HG03135 (cell line): ENCODE data around the gene ESPN.
"Not testable (repeated sequence)": the region's sequence is repeated elsewhere in the genome, so short reads cannot be mapped to it uniquely, and the experiment has no call there.

Experiments used
- ATAC-seq: cut with Tn5 transposase; IDR thresholded peaks from one replicate; pipeline ENCODE4 v1.9.1; 2021; ENCODE audit warnings: mild to moderate bottlenecking, moderate library complexity; ENCODE audit not compliant: unreplicated experiment

The ESPN gene

GRCh38 chr1:6424619-6425593, at the start of gene ESPN:
ESPN (plus strand) TSS chr1:6424776; CDS start chr1:6424956, 180 bp downstream.
- ATAC-seq, result no peak

GRCh38 chr1:6378096-6378746, 46.4 kb upstream of the ESPN start:
- no peak for ATAC-seq

- no peak for ATAC-seq
Measured at GRCh38 chr1:6380037-6380436, 44.5 kb upstream of the ESPN start.

- ATAC-seq, result no peak
Measured at GRCh38 chr1:6384135-6384534, 40.4 kb upstream of the ESPN start.

GRCh38 chr1:6384962-6385361, 39.6 kb upstream of the ESPN start:
- no peak for ATAC-seq

- ATAC-seq, result no peak
Measured at GRCh38 chr1:6385488-6386191, 38.9 kb upstream of the ESPN start.

- ATAC-seq, result no peak
Measured at GRCh38 chr1:6386371-6386949, 38.1 kb upstream of the ESPN start.

- ATAC-seq, result no peak
Measured at GRCh38 chr1:6389971-6390370, 34.6 kb upstream of the ESPN start.

GRCh38 chr1:6391951-6392808, 32.4 kb upstream of the ESPN start:
- ATAC-seq, result peak; percentile 0

GRCh38 chr1:6392809-6393399, 31.7 kb upstream of the ESPN start:
- no peak for ATAC-seq

GRCh38 chr1:6393400-6394187, 31.0 kb upstream of the ESPN start, which contains the start of gene ACOT7:
ACOT7 (minus strand) TSS chr1:6393767; CDS start chr1:6393399, 368 bp downstream.
- ATAC-seq, result peak; percentile 79

- ATAC-seq, result not testable (repeated sequence)
Measured at GRCh38 chr1:6395130-6395529, 29.4 kb upstream of the ESPN start.

GRCh38 chr1:6395781-6396244, 28.8 kb upstream of the ESPN start:
- ATAC-seq, result not testable (repeated sequence)

- no peak for ATAC-seq
Measured at GRCh38 chr1:6396998-6397397, 27.6 kb upstream of the ESPN start.

- ATAC-seq, result no peak
Measured at GRCh38 chr1:6397844-6398441, 26.6 kb upstream of the ESPN start.

- ATAC-seq, result no peak
Measured at GRCh38 chr1:6399294-6399693, 25.3 kb upstream of the ESPN start.

GRCh38 chr1:6401673-6402072, 22.9 kb upstream of the ESPN start:
- ATAC-seq, result no peak

GRCh38 chr1:6408023-6408422, 16.6 kb upstream of the ESPN start:
- ATAC-seq, result no peak
